Muscle layer of colon (tissue), 2 donors: ENCODE measurements around the gene CLDND1.

Source experiments
- H3K27ac ChIP-seq: one replicate; pipeline ENCODE4 v1.7.0; 2013; ENCODE audit warnings: low read depth, mild to moderate bottlenecking, low read length, moderate library complexity
- H3K27me3 ChIP-seq, 2 donors: one replicate each; pipeline ENCODE4 v1.7.0; 2013; ENCODE audit warnings: low read length in 2 of 2, mild to moderate bottlenecking in 2 of 2; ENCODE audit not compliant: insufficient read depth in 2 of 2, control insufficient read depth in 1 of 2
- H3K36me3 ChIP-seq: one replicate; pipeline ENCODE4 v1.7.0; 2013; ENCODE audit warnings: mild to moderate bottlenecking, low read length; ENCODE audit not compliant: insufficient read depth
- H3K4me1 ChIP-seq: one replicate; pipeline ENCODE4 v1.7.0; 2013; ENCODE audit warnings: mild to moderate bottlenecking, low read length; ENCODE audit not compliant: insufficient read depth
- H3K4me3 ChIP-seq, 2 donors: one replicate each; pipeline ENCODE4 v1.7.0; 2013; ENCODE audit warnings: low read length in 2 of 2, low read depth in 1 of 2, mild to moderate bottlenecking in 1 of 2, moderate library complexity in 1 of 2
- H3K9ac ChIP-seq: one replicate; pipeline ENCODE4 v1.7.0; 2013; ENCODE audit warnings: low read length
- H3K9me3 ChIP-seq: one replicate; pipeline ENCODE4 v1.7.0; 2013; ENCODE audit warnings: mild to moderate bottlenecking, low read length
- donor health status: abdominal sarcoma.
- donor health status: Adenocarcinoma of cecum.

CLDND1 gene

DNA sequence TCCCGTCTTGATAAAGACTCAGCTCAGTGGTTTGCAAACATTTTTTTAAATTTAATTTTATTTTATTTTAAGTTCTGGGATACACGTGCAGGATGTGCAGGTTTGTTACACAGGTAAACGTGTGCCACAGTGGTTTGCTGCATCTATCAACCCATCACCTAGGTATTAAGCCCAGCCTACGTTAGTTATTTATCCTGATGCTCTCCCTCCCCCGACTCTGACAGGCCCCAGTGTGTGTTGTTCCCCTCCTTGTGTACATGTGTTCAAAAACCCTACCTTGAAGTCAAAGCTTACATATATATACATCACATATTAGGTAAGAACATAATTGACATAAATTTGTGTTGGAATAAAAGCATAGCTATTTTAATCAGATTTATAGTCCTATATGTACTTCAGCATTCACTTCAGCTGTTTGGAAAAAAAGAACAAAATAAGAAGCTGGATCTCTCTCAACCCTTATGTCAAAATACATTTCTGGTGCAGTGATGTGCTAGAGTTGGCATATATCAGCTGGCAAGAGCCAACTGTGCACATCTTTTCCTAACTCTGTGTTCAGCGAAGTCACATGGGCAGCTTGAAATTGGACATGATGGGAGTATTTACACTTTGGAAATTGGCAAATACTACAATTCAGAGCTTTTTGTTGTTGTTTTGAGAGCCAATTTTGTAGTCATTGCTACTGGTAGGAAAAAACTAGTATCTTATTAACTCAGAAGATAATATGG, 35.6 kb upstream of the CLDND1 start:
- Histone ChIP-seq H3K27me3 (no peaks in the 10 kb centered on the region), H3K9me3 (no peaks in the 10 kb centered on the region), H3K27ac (no peak overlapping the region), H3K4me3 (no peak overlapping the region), H3K4me1 (no peaks in the 10 kb centered on the region), H3K36me3 (no peaks in the 10 kb centered on the region), H3K9ac (no peak overlapping the region)

DNA sequence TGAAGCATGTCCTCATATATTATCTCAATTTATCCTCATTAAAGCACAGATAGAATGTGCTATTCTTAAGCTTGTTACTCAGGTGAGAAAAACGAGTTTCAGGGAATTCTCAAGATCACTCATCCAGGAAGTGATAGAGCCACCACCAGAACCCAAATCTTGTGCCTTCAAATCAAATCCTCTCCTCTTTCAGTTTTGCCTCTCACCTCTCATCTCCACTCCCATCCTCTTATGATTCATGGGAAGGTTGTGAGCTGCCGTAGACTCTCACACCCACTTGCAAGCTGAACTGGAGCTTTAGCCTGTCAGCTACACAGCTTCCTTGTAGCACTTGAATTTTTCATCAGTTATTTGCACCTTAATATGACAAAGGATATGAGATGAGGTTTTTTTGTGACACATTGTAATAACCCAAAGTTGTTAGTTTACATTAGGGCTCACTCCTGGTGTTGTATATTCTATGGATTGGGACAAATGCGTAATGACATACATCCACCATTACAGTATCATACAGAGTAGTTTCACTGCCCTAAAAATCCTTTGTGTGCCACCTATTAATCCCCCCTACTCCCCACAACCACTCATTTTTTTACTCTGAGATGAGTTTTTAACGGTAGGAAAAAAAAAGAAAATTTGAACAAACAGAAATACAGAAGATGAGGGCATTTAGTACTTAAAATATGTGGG, 34.8 kb upstream of the CLDND1 start:
- Histone ChIP-seq H3K27me3 (no peaks in the 10 kb centered on the region), H3K4me1 (no peaks in the 10 kb centered on the region), H3K36me3 (no peaks in the 10 kb centered on the region), H3K4me3 (no peak overlapping the region), H3K9me3 (no peaks in the 10 kb centered on the region), H3K9ac (no peak overlapping the region), H3K27ac (no peak overlapping the region)

DNA sequence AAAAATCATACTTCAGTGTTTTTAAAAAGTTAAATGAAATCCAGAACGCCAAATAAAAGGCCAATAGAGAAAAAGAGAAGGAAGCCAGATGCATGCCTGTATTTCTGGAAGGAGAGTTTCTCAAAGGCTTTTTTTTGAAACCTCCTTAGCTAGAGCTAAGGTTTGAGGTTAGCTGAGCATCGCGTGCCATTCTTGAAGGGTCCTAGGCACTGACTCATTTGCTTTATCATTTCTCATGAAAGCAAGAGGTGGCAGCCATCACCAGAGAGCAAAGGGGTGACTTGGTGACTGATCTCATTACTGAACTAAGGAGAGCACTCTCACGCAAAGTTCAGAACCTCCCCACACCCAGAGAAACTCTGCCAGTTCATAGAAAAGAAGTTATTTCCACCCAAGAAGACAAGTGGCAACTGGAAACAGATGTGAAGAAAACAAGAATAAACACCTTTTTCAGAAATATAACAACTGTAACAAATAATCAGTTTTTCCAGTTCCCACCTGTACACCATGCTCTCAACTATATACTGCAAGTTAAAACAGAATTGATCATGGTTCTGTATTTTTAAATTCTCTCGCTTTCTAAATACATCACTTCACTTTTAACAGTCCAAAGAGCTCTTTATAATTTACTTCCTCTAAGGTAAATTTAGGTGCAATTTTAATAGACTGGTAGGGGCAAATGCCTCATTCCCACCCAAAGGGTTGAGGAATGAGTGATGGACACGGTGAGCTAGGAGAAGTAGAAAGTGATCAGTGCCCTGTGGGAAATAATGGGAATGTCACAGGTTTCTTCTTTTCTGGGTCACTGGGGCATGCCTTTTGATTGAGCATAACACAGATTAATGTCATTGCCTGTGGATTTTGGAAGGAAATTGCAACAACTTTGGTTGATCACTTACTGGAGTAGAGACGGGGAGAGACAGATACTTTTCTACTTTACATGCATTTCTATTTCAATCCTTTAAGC, 33.7 kb upstream of the CLDND1 start:
- no peaks in the 10 kb centered on the region for H3K4me1 ChIP-seq
- no peak overlapping the region for H3K9ac ChIP-seq
- H3K27me3 ChIP-seq = no peaks in the 10 kb centered on the region
- H3K4me3 ChIP-seq = no peak overlapping the region
- no peak overlapping the region for H3K27ac ChIP-seq
- H3K36me3 ChIP-seq = no peaks in the 10 kb centered on the region
- no peaks in the 10 kb centered on the region for H3K9me3 ChIP-seq

DNA sequence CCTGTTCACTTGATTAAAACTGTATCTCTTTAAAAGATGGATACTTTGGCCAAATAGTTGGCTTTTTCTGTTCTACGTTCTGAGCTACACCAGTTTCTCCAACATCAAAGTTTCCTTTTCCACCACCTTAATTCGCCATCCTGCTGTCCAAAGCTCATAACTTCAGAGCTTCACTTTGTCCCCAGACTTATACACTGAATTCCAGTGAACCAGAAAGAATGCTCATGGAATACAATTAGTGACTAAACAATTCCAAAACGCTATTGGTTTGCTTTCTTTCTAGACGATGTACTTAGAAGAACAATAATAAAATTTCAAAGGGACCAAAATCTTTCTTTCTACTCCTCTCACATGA, 32.3 kb upstream of the CLDND1 start:
- Histone ChIP-seq H3K27me3 (no peaks in the 10 kb centered on the region), H3K4me1 (no peaks in the 10 kb centered on the region), H3K9ac (no peak overlapping the region), H3K36me3 (no peaks in the 10 kb centered on the region), H3K9me3 (no peaks in the 10 kb centered on the region), H3K4me3 (no peak overlapping the region), H3K27ac (no peak overlapping the region)

DNA sequence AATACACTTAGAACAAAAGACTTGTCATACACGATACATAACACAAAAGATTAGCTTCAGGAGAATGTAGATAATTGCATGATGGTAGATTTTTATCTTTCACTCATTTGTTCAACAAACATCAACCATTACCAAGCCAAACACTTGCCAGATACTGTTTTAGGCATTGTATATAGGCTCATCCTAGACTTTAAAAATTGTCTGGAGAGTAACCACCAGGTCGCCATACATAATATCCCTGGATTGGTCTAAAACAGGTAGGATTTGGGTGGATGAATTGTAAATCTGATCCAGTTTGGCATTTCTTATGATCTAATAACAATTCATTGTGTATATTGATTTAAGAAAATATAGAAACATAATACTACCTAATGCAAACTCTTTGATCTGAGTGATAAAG, 31.9 kb upstream of the CLDND1 start:
- H3K27ac ChIP-seq = no peak overlapping the region
- no peaks in the 10 kb centered on the region for H3K4me1 ChIP-seq
- H3K9me3 ChIP-seq = no peaks in the 10 kb centered on the region
- no peaks in the 10 kb centered on the region for H3K27me3 ChIP-seq
- no peak overlapping the region for H3K4me3 ChIP-seq
- no peaks in the 10 kb centered on the region for H3K36me3 ChIP-seq
- no peak overlapping the region for H3K9ac ChIP-seq

DNA sequence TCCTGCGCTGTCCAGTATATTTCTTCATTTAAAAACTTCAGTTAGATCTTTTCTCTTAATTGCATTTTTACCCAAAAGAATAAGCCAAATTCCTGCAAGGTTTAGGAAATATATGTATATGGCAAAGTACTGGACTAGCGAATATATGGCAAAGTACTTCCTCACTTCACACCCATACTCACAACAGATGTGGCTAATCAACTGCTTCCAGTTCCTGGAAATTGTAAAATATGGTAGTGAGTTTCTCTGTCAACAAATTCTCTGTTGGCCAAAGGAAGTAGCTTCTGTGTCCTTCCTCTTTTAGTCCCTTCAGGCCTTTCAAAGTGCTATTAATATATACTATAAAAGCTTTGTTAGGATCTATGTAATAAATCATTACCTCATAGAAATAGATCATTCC, 31.1 kb upstream of the CLDND1 start:
- H3K27ac ChIP-seq = no peak overlapping the region
- H3K4me3 ChIP-seq = no peak overlapping the region
- H3K36me3 ChIP-seq = no peaks in the 10 kb centered on the region
- no peaks in the 10 kb centered on the region for H3K27me3 ChIP-seq
- no peaks in the 10 kb centered on the region for H3K4me1 ChIP-seq
- no peak overlapping the region for H3K9ac ChIP-seq
- no peaks in the 10 kb centered on the region for H3K9me3 ChIP-seq

DNA sequence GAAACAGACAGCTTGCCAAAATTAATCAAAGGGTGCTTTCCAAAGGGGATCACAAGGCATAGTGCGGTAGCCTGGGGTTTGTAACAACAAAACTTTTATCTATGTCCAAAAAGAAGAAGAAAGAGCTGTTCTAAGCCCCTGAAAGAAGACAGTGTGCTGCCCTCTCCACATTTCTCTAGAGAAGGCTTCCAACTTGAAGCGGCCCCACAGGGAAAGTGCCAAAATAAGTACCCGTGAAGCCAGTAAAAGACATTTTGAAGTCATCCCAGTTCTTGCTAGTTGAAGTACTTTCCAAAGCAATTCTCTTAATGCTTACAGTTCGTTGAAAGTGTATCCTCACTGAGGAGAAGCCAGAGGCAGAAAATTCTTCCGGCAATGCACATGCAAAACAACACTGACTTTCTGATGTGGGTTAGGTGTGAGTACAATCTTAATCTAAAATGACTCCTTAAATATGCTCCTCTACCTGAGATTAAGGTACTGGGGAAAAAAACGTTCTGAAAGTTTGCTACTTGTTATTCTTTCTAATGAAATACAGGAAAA, 30.4 kb upstream of the CLDND1 start:
- H3K36me3 ChIP-seq = no peaks in the 10 kb centered on the region
- H3K9me3 ChIP-seq = no peaks in the 10 kb centered on the region
- no peak overlapping the region for H3K4me3 ChIP-seq
- no peaks in the 10 kb centered on the region for H3K4me1 ChIP-seq
- no peaks in the 10 kb centered on the region for H3K27me3 ChIP-seq
- no peak overlapping the region for H3K9ac ChIP-seq
- no peak overlapping the region for H3K27ac ChIP-seq

DNA sequence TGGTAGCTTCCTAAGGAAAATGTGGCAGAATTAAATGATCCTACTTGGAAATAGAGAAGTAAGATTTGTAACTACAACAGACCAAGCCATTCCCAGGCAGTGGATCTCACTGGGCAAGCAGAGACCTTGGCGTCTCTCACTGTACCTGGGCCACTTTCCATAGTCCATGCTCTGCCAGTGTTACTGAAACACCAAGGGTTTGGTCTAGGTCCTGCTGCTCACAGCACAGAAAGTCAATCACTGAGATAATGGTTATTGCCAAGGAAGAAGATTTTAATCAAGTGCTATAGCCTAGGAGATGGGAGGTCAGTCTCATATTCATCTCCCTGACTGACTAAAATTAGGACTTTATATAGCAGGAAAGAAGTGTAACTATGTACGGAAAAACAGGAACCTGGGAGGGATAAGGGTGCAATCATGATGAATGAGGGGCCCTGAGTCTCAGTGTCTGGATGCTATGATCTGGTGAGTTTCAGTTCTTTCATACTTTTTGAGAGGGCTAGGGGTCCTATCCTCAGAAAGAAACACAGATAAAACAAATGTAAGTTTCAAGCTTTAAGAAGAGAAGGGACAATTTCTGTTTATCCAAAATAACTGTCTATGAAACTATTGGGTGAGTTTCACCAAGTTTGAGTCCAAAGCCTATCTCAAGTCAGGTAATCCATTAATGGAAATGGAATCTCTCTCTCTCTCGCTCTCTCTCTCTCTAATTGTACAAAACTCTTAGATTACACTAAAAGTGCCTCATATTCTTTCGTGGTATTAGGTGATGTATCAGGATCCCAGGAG, 29.7 kb upstream of the CLDND1 start:
- no peak overlapping the region for H3K9ac ChIP-seq
- no peak overlapping the region for H3K4me3 ChIP-seq
- H3K36me3 ChIP-seq = no peaks in the 10 kb centered on the region
- H3K9me3 ChIP-seq = no peaks in the 10 kb centered on the region
- H3K4me1 ChIP-seq = no peaks in the 10 kb centered on the region
- no peak overlapping the region for H3K27ac ChIP-seq
- no peaks in the 10 kb centered on the region for H3K27me3 ChIP-seq

DNA sequence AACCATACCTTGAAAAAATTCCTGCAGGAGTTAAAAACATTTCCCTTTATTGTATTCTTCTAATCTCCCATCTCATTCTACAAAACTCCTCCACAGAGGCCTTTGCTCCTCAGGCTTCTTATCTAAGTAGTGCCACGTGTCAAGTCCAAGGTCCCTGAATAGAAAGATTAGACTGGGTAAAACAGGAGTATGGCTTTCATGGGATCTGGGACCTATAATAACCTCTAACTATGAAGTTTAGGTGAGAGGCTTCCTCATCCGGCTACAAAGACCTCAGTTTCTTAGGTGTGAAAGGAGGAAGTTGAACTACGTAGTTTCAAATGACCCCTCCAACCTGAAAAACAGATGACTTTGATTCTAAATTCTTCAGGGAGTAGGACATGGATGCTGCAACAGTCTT, 29.1 kb upstream of the CLDND1 start:
- Histone ChIP-seq H3K9ac (no peak overlapping the region), H3K9me3 (no peaks in the 10 kb centered on the region), H3K27me3 (no peaks in the 10 kb centered on the region), H3K4me1 (no peaks in the 10 kb centered on the region), H3K36me3 (no peaks in the 10 kb centered on the region), H3K27ac (no peak overlapping the region), H3K4me3 (no peak overlapping the region)

DNA sequence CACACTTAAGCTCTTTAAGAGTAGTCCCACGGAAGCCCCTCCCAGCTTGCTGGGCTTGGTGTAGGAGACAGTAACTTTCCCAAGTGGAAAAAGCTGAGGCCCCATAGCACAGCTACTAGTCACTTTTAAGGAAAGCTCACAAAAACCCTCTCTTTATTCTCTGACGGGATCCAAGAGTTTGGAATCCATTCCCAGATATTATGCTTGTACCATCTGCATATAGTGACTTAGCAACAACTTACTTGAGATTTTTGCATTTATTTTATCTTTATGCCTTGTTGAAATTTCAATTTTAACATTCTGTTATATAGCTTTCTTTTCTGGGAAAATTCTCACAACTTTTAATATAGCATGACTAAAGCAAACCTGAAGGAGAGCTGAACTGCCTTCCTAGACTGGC, 28.5 kb upstream of the CLDND1 start:
- Histone ChIP-seq H3K4me3 (no peak overlapping the region), H3K27ac (no peak overlapping the region), H3K36me3 (no peaks in the 10 kb centered on the region), H3K4me1 (no peaks in the 10 kb centered on the region), H3K9me3 (no peaks in the 10 kb centered on the region), H3K9ac (no peak overlapping the region), H3K27me3 (no peaks in the 10 kb centered on the region)

DNA sequence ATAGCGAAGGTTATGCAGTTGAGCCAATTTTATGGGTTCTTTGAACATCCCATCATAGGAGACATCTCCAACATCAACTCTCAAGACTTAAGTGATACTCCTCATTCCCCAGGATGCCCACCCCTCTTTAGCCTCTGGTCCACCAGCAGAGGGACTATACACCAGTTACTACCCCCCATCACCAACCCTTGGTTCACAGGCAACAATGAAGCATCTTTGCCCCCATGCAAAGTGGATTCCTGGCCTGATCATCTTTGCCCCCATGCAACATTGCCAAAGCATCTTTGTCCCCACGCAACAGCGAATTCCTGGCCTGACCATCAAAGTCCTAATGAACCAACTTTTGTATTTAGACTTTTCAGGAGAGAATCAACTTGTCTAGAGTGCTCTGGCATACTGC, 28.1 kb upstream of the CLDND1 start:
- Histone ChIP-seq H3K9ac (no peak overlapping the region), H3K36me3 (no peaks in the 10 kb centered on the region), H3K4me3 (no peak overlapping the region), H3K27me3 (no peaks in the 10 kb centered on the region), H3K27ac (no peak overlapping the region), H3K9me3 (no peaks in the 10 kb centered on the region), H3K4me1 (no peaks in the 10 kb centered on the region)
